ENCODE data around the gene EIF3K. TPM values are rescaled to one million over a fixed set of nuclear protein-coding genes. Genes with fewer than 3 reads are reported as not detected.

The EIF3K gene
- polyA plus RNA-seq, 4 donors = 307 to 353 (median 328) TPM

- no peak for DNase-seq (ENCODE audit: low read depth in 4 of 4, low spot score in 3 of 4)
Observed at GRCh38 chr19:38683393-38684077, 64.5 kb downstream of the EIF3K start.

GRCh38 chr19:38684078-38684861 lies 65.3 kb downstream of the EIF3K start:
- DNase-seq (ENCODE audit: low read depth in 4 of 4, low spot score in 3 of 4) = no peak

DNA sequence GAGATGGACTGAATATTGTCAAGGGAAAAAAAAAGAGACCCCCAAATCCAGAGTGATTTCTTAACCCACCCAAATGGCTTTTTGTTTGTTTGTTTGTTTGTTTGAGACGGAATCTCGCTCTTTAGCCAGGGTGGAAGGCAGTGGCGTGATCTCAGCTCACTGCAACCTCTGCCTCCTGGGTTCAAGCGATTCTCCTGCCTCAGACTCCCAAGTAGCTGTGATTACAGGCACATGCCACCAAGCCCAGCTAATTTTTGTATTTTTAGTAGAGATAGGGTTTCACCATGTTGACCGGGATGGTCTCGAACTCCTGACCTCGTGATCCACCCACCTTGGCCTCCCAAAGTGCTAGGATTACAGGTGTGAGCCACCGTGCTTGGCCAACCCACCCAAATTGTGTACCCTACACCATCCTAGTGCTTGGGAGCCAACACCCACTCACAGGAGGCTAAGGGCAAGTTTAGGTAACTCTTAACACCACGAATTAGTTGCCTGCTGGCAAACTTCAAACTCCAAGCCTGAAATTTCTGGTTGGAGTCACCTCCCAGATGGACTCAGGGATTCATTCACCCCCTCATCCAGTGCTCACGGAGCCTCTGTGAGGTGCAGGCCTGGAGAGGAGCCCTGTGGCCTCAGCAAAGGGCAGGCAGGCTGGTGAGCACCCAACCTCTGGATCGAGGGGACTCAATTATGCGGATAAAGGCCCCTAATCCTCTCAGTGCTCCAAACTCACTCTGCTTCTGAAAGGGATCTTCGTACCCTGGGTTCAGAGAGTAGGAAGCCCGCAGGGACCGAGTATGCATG lies 66.1 kb downstream of the EIF3K start:
- no peak for DNase-seq (ENCODE audit: low read depth in 4 of 4, low spot score in 3 of 4)

DNA sequence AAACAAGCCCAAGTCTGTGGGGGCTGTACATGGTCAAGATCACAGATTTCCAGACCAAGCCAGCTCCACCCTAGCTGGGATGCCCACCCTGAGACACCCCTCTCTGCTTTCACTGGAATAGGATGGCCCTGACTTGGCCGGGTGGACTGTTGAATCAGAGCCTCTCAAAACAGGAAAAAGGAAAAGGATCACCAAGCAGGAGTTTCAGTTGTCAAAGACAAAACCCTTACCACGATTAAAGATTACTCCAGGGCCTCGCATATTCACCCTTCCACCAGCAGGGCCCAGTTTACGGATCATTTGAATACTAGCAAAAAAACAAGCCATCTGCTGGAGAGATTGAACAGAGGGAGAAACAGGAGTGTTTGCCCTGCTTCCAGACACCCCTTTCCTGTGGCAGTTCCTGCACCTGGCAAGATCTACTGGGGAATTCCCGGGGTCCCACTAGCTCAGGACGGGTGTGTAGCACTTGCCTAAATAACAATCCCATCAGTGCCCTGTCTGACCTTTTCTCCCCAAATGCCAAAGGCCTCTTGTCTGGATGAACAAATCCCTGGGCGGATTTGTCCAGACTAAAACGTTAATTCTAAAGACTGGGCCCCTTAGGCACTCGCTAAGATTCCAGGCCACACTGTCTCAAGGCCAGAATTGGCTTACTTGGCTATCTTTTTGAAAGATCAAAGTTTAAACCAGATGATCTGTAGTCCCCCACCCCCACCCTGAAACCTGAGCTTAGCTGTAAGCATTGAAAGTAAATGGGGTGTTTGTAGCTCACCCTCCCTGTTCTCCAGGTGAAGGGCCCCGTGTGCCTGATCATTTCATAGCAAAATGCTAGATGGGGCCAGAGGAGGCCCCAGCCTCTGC lies 66.9 kb downstream of the EIF3K start:
- no peak for DNase-seq (ENCODE audit: low read depth in 4 of 4, low spot score in 3 of 4)

GRCh38 chr19:38686530-38686888 lies 67.5 kb downstream of the EIF3K start:
- DNase-seq (ENCODE audit: low read depth in 4 of 4, low spot score in 3 of 4) = no peak

Other genes starting within 250 kb of the EIF3K start
- gene PSMD8, start 244.6 kb upstream of the EIF3K start, polyA plus RNA-seq (ENCODE audit: insufficient read length in 4 of 4) = 100 to 1,000 TPM; 166 to 194 (median 169) TPM
- gene GGN, start 231.2 kb upstream of the EIF3K start, polyA plus RNA-seq (ENCODE audit: insufficient read length in 4 of 4) = 1 to 10 TPM in 1 of 4 donors, under 1 TPM in 3; 0.51 to 1.0 (median 0.63) TPM
- gene SPRED3, start 230.5 kb upstream of the EIF3K start, polyA plus RNA-seq (ENCODE audit: insufficient read length in 4 of 4) = 1 to 10 TPM in 2 of 4 donors, under 1 TPM in 2; 0.90 to 1.1 (median 1.0) TPM
- gene FAM98C, start 216.1 kb upstream of the EIF3K start, polyA plus RNA-seq (ENCODE audit: insufficient read length in 4 of 4) = 10 to 100 TPM; 13.2 to 18.0 (median 13.9) TPM
- gene RASGRP4, start 193.0 kb upstream of the EIF3K start, polyA plus RNA-seq (ENCODE audit: insufficient read length in 4 of 4) = 1 to 10 TPM in 1 of 4 donors, under 1 TPM in 3; 0.53 to 1.3 (median 0.84) TPM
- gene RYR1, start 185.5 kb upstream of the EIF3K start, polyA plus RNA-seq (ENCODE audit: insufficient read length in 4 of 4) = 1 to 10 TPM; 4.5 to 5.0 (median 4.8) TPM
- gene MAP4K1, start 1.2 kb upstream of the EIF3K start, polyA plus RNA-seq (ENCODE audit: insufficient read length in 4 of 4) = 1 to 10 TPM; 2.5 to 4.1 (median 3.5) TPM
- 100 to 1,000 TPM; 664 to 751 (median 665) TPM for gene ACTN4, start 28.5 kb downstream of the EIF3K start, polyA plus RNA-seq (ENCODE audit: insufficient read length in 4 of 4)
- 1 to 10 TPM; 3.3 to 7.6 (median 6.2) TPM for gene CAPN12, start 125.3 kb downstream of the EIF3K start, polyA plus RNA-seq (ENCODE audit: insufficient read length in 4 of 4)
- 1 to 10 TPM in 1 of 4 donors, under 1 TPM in 3; 0.29 to 1.2 (median 0.71) TPM for gene LGALS7, start 154.3 kb downstream of the EIF3K start, polyA plus RNA-seq (ENCODE audit: insufficient read length in 4 of 4)
- 1 to 10 TPM in 2 of 4 donors, under 1 TPM in 1, not detected in 1; 0.80 to 2.6 (median 2.1) TPM for gene LGALS7B, start 170.0 kb downstream of the EIF3K start, polyA plus RNA-seq (ENCODE audit: insufficient read length in 4 of 4)
- gene LGALS4, start 193.8 kb downstream of the EIF3K start, polyA plus RNA-seq (ENCODE audit: insufficient read length in 4 of 4) = 1 to 10 TPM; 1.1 to 2.1 (median 1.5) TPM
- 100 to 1,000 TPM; 136 to 179 (median 139) TPM for gene ECH1, start 212.6 kb downstream of the EIF3K start, polyA plus RNA-seq (ENCODE audit: insufficient read length in 4 of 4)
- 100 to 1,000 TPM; 471 to 524 (median 503) TPM for gene HNRNPL, start 230.8 kb downstream of the EIF3K start, polyA plus RNA-seq (ENCODE audit: insufficient read length in 4 of 4)

Measured in right renal pelvis (tissue), 4 donors.